Activated CD4-positive, alpha-beta T cell treated with anti-CD3 and anti-CD28 coated beads, Interleukin-2, Interleukin-4, amounts not matched to agents 100 ng/mL and 50 ng/mL, durations not matched to agents 16 hours and 8 hours (primary cell): Measurements from ENCODE around the gene ADNP.
"Not testable (repeated sequence)": the region's sequence is repeated elsewhere in the genome, so short reads cannot be mapped to it uniquely, and the experiment has no call there.

Experiments used
- DNase-seq: peaks from one replicate; pipeline ENCODE4 v3.0.0-alpha.2; 2020; ENCODE audit warnings: low spot score

ADNP gene

DNA sequence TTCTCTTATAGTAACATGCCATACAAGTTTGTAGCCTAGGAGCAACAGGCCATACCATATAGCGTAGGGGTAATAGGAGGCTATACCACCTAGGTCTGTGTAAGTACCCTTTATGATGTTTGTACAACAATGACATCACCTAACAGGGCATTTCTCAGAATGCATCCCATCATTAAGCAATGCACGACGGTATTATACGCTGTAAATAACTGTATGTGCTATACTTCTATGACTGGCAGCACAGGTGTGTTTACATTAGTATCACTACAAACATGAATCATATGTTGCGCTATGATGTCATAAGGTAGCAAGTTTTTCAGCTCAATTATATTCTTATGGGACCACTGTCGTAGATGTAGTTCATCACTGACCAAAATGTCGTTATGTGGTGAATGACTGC lies 31.0 kb downstream of the ADNP start:
- DNase-seq = no peak

DNA sequence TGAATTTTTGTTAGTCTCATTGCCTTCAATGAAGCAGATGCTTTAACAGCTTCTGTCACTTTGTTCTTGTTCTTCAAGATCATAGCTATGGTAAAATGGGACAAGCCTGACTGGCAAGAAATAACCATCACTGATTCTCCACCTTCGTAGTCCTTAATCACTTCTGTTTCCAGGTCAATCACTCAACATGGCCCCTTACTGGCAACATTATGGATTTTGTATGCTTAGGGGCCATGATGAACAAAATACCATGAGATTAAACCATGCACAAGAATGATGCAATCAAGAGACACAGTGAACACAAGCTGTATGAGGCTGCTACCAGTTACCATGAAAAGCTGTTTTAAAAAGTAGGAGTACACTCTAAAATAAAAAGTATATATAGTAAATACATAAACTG lies 32.8 kb downstream of the ADNP start:
- DNase-seq = no peak

DNA sequence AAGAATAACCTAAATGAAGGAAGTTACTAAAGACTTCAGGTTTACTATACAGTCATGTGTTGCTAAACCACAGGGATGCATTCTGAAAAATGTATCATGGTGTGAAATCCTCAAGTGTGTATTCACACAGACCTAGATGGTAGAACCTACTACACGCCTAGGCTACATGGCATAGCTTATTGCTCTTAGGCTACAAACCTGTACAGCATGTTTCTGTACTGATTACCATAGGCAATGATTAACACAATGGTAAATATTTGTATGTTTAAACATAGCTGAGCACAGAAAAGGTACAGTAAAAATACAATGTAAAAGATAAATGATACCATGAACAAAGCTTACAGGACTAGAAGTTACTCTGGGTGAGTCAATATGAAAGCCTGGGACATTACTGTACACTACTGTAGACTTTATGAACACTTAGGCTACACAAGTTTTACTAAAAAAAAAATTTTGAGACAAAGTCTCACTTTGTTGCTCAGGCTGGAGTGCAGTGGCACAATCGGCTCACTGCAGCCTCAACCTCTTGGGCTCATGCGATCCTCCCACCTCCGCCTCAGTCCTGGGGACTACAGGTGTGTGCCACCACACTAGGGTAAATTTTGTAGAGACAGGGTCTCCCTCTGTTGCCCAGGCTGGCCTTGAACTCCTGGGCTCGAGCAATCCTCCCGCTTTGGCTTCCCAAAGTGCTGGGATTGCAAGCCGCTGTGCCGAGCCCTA lies 36.0 kb downstream of the ADNP start:
- peak; percentile 19 for DNase-seq

DNA sequence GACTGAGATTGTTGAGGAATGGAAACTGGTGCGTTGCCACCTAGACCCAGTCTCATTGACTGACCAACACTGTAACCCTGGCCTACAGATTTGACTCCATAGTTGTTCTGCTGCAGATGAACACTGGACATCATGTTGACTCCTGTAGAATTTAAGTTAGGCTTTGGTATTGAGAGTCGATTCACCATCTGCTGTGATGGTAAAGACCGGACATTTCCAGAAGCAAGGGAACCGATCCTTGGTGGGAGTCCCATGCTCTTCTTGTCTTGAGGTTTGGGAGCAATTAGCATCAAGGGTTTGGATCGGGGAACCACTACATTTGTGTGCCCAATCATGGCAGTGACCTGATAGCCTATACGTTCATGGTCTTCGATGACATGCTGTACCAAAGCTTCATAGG lies 37.6 kb downstream of the ADNP start:
- DNase-seq = no peak

DNA sequence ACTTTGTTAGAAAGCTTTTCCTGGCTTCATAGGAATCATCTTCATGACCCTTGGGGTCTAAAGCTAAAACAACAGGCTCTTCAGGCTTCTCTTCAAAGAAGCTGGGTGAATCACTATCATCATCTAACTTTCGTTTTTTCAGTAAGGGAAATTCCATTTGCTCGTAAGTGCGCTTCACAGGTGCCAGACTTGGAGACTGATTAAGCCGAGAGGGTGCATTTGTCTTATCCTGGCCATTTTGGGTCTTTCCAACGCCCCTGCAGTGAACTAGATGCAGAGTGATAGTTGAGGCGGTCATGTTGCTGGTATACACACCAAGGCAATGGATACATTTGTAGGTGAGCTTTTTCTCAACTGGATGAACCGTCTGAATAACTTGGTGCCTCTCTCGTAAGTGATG lies 38.8 kb downstream of the ADNP start:
- DNase-seq = no peak

DNA sequence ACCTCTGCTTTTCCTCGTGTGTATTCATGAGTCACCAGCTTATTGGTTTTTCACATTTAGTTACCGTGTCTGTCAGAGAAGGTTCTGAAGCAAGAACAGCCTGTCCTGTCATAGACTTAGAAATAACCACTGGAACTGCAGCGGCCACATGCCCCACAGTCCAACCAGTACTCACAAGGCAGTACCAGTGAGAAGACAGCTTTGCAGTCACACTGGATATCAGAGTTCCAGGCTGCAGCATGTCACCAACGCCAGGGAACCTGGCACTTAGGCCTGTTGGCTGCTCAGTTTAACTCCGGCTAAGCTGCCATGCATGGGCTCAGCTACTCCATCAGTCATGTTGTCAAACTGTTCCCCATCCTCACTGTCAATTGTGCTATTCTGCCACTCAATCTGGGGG lies 40.1 kb downstream of the ADNP start:
- no peak for DNase-seq

DNA sequence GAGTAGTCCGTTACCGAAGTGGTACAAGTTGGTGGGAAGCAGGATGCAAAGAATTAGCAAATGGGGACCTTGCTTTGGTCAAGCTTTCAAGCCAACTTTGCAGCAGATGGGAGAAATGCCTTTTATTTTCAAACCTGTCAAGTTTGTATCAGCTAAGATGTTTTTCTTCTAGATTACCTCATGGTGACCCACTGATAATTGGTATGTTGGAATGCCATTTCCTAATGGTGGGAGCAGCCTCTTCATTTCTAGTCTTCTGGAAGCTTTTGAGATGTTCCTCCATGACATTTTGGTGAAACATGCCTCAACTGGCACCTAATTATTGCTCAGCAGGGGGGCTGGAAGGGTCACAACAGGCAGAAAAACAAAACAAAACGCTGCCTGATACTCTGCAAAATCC lies 43.7 kb downstream of the ADNP start:
- DNase-seq = no peak

DNA sequence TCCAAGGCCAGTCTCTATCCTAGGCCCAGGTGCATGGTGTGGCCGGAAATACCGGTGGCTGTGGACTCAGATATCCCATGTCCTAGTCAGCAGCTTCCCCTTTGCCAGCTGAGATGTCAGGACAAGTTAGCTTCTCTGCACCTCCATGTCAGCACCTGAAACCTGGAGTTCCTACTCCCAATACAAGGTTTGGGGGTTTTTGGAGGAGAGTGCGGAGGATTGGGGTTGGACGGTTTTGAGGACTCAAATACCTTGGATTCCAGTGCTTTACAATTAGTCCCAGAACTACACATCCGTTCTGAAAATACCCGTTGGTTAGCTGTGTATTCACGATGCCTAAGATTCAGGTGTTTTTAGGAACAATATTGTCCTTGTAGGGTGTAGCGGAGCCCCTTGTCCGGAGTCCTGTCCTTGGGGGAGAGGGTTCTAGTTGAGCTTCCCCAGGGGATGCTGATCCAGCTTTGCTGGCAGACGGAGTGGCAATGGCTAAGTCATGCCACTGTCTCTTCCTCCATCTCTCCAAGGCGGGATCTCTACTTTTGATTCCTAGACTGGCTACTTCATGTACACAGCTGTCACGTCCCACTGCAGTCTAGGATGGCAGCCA lies 45.0 kb downstream of the ADNP start:
- DNase-seq = no peak

DNA sequence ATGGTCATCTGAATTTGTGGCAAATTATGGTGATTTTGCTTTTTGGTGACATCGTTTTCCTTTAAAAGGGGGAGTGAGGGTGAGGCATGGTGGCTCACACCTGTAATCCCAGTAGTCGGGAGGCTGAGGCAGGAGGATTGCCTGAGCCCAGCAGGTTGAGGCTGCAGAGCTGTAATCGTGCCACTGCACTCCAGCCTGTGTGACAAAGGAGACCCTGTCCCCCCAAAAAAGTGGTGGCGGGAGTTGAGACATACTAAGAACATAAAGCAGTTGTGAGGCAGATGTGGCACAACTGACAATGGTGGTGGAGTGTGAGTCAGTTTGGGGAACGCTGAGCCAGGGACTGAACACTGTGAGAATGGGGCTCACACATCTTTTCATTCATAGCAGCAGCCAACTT lies 45.5 kb downstream of the ADNP start:
- DNase-seq = no peak

DNA sequence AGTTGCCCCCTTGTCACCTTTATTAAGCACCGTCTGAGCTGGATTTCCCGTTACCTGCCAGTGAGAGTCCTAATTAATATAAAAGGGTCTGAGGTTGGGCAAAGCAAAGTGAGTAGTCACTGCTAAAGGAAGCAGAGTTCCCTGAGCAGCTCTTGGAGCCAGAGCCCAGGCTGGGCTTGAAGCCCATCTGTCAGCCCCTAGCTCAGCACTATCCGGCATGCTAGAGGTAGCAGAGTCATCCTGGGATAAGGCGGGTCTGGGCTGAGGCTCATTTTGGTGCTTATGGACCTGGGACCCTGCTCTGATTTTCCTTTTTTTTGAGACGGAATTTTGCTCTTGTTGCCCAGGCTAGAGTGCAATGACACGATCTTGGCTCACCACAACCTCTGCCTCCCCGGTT lies 46.2 kb downstream of the ADNP start:
- no peak for DNase-seq

DNA sequence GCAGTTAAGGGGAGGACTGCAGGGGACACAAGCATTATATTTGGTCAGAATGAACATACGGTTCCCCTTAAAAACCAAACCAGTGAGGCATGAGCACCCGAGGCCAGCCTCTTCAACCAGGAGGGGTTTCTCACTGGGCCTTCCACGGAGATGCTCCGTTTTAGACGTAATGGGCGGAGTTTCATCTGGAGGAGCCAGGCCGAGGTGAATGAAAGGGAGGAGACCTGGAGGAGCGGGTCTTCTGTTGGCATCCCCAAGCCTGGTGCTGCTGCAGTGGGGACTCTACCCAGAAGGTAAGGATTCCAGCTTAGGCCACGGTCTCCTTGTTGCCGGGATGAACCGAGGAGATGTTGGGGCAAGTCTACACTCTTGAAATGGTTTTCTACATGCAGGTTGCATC lies 47.4 kb downstream of the ADNP start:
- no peak for DNase-seq

DNA sequence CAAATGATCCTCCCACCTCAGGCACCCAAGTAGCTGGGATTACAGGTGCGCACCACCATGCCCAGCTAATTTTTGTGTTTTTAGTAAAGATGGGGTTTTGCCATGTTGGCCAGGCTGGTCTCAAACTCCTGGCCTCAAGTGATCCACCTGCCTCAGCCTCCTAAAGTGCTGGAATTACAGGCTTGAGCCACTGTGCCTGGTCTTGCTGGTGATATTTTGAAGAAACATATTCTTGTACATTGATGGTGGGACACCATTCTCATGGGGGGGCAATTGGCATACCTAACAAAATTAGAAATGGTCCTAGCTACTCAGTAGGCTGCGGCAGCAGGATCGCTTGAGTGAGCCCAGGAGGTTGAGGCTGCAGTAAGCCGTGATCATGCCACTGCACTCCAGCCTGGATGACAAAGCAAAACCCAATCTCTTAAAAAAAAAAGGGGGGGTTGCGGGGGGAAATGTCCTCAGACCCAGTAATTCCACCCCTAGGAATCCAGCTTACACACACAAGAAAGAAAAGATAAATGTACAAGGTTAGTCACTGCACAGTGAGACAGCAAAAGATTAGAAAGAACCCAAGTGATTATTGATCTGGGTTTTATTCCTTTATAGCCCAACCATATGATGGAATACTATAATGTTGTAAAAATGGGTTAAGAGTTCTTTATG lies 49.3 kb downstream of the ADNP start:
- DNase-seq = not testable (repeated sequence)

DNA sequence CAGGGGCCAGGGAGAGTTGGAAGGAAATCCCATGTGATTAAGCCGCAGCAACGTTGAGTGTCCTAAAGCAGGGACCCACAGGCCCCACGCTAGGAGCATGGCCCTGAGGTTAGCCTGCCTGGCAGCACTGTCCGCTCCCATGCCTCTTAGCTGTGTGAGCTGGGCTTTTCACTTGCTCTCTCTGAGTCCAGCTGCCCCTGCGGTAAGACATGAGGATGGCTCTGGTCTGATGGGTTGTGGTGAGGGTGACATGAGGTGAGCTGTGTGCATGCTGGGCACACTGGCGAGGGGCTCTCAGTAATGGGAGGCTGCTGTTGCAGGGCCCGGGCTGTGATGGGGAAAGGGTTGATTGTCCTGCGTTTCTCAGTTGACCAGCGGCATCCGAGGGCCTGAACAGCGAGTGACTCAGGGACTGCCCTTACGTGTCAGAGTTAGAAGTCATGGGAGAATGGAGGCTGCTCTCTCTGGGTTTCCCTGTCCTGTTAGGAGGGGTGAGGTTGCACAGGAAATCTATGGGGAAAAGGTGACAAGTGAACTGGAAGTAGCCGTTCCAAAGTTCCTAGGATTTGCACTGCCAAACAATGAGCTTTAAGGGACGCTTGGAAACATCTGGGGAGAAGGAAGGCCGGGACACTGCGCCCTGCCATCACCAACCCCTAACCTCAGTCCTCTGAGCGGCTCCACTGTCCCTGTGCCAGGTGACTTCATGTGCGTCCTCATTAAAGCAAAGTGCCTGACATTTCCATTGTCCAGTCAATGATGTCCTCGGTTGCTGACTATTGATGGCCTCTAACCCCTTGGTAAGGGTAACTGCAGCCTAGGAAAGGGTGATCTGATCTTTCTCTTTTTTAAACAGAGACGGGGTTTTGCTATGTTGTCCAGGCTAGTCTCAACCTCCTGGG lies 51.3 kb downstream of the ADNP start:
- DNase-seq = no peak

DNA sequence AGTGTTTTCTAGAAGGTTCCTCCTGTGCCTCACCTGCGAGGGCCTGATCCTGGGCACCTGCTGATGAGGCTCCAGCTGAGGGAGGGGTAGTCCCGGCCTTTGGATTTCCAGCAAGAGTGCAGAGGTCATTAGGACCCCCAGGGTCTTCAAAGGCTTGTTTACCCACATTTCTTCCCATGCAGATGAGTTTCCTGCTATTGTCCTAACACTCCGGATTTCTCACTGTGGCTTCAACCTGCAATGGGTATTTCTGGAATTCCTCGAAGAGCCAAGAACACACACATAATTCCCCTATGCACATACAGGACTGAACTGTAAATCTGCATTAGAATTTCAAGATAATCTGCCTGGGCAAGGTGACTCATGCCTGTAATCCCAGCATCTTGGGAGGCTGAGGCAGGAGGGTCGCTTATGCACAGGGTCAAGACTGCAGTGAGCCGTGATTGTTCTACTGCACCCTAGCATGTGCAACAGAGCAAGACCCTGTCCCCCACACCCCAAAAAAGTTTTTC lies 53.9 kb downstream of the ADNP start:
- DNase-seq = no peak

DNA sequence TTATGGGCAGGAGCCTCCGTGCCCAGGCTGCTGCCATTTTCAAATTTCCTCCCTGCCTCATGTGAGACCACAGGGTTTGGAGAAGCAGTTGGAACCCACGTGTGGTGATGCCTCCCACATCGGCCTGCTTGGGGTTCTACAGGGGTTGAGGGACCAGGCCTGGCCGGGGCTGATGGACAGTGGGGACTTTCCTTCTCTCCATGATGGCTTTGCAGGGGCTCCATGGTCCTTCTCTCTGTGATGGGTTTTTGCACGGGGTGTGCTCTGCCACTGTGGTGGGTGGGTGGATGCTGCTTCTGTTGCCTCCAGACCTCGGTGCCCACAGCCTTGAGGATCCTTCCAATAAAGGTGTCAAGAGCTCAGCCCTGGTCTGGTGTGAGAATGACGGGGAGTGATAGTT lies 54.4 kb downstream of the ADNP start:
- no peak for DNase-seq

DNA sequence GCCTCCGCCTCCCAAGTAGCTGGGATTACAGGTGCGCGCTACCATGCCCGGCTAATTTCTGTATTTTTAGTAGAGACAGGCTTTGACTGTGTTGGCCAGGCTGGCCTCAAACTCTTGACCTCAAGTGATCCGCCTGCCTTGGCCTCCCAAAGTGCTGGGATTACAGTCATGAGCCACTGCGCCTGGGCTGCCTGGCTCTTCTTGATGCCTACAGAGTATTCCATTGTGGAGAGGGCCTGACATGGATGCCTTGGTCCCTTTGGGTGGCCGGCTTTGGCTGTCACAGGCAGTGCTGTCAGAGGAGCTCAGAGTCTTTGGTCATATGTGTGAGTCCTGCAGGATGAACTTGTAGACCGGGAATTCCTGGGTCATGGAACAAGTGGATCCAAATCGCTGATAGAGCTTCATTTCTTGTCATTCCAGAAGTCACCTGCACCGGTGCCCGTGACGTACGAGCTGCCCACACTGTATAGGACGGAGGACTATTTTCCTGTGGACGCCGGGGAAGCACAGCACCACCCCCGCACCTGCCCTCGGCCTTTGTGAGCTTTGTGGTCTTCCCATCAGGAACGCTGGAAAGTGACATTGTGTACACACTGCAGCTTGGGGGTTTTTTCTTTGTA lies 55.1 kb downstream of the ADNP start:
- DNase-seq = no peak

DNA sequence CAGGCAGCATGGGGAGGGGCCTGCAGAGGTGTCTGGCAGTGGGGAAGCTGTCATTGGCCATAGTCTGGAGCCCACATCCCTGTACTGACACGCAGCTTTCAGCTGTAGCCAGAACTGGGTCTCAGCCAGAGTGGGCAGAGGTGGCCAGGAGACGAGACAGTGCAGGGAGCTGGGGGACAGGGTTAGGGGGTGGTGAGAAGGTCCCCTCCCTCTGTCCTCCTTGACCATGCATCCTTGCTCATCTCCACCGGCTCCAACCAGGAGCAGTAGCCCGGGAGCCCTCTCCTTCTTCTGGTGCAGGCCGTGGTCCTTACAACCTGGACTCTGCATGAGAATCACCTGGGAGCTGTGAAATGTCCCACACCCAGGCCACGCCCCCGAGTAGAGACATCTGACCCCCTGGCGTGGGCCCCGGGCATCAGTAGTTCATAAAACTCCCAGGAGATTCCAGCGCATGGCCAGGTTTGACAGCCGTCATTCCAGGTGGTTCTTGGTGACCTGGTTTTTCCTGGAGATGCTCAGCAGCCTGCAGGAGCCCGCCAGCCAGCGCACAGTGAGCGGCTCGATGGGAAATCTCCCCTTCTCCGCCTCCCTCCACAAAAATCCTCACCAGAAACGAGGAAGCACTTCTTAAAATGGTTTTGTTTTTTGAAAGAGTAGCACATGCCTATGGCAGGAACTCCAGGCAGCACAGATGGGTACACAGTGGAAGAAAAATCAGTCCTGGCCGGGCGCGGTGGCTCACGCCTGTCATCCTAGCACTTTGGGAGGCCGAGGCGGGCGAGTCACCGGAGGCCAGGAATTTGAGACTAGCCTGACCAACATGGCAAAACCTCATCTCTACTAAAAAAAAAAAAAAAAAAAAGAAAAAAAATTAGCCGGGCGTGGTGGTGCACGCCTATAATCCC lies 56.2 kb downstream of the ADNP start:
- DNase-seq = no peak

DNA sequence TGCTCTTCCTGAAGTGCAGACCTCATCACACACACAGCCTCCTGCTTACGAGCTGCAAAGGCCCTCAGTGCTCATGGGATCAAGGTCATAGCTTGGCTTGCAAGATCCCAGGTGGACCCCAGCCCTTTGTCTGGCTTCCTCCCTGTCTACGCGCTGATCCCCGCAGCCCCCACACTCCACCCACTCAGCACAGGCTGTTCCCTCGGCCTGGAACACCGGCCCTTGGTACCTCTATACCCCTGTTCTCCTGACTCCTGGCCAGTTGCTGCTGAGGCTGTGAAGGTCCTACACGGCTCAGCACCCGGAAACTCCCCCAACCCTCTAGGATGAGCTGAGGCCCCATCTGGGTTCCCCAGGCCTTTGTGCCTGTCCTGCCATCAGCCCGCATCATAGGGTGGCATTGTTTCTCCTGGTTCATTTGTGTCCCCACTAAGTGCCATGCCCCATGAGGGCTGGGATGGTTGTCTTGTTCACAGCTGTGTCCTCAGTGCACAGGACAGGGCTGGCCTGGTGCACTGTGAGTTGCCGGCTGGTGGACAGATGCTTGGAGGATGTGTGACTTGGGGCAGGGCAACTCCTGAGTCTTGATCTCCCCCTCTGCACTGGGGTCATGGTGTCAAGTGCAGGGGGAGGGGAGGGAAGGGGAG lies 57.0 kb downstream of the ADNP start:
- no peak for DNase-seq

DNA sequence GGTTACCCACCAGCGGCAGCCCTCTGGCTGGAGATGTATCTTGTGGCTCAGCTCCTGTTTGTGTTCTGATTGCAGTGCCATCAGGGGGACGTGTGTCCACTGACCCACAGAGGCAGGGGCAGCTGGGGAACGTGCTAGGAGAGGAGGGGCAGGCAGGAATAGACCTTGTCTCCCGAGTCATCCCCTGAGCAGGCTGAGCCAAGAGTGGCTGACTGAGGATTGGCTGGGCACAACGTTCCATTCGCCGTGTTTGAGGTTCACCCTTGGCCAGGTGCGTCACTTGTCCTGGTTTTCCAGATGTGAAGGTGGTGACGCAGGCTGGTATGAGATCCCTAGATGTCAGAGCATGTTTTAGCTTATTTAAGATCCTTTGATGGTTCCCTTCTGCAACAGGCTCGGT lies 57.7 kb downstream of the ADNP start:
- no peak for DNase-seq
